ENCODE data around the gene VWA7.

The VWA7 gene

DNA sequence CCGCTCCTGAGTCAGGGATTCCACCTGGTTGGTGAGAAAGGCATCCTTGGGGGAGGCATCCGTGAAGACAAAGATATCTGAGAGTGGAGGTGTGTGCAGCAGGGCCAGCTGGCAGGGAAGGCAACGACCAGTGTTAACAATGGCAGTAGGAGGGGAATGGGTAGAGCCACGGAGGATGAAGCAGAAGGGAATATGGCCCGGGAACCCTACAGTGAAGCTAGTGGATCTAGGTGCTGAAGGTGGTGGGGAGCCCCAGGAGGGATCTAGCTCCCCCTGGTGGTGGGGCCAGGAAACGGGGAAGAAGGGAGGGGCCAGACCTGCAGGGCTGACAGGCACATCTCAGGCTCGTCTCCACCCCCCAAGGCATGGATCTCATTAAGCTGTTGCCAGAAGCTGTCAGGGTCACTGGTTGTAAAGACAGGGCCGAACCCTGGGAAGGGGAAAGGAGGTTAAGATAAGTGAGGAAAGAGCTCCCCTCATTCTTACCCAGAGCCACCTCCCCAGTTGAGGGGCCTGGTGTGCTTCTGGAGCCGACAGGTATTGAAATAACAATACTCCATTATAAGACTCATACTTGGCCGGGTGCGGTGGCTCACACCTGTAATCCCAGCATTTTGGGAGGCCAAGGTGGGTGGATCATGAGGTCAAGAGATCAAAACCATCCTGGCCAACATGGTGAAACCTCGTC, 7.3 kb downstream of the VWA7 start:
- Histone ChIP-seq H3K27ac (ENCODE audit: extremely low read depth, low read depth, low read length) (no peak overlapping the region), H3K4me3 (ENCODE audit: low read depth, low read length) (no peak overlapping the region)
- POLR2A ChIA-PET = interaction anchor here (0.6 to 7.2 kb wide), 25 partner anchors 13 to 228 kb away, joined by 3 to 48 read pairs (median 3); partner anchors contain the start of genes CLIC1, CSNK2B, DDX39B and HSPA1B
- TF ChIP-seq ZNF2 (tag by site-specific recombination; IDR thresholded peaks at IDR 0.05) = peak; percentile 45; the same call in 1 of the 2 replicates
- no peak for TF ChIP-seq ZNF658 (tag by site-specific recombination; IDR thresholded peaks at IDR 0.05)
- TF ChIP-seq ZNF830 (tag by site-specific recombination; IDR thresholded peaks at IDR 0.05; ENCODE audit: low read depth) = no peak
- no peak for TF ChIP-seq ZNF776 (tag by site-specific recombination; IDR thresholded peaks at IDR 0.05; ENCODE audit: borderline replicate concordance)
- TF ChIP-seq, protein P1, sequence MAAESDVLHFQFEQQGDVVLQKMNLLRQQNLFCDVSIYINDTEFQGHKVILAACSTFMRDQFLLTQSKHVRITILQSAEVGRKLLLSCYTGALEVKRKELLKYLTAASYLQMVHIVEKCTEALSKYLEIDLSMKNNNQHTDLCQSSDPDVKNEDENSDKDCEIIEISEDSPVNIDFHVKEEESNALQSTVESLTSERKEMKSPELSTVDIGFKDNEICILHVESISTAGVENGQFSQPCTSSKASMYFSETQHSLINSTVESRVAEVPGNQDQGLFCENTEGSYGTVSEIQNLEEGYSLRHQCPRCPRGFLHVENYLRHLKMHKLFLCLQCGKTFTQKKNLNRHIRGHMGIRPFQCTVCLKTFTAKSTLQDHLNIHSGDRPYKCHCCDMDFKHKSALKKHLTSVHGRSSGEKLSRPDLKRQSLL (tag by site-specific recombination; IDR thresholded peaks at IDR 0.05) = no peak
- no peak for TF ChIP-seq ZNF544 (tag by site-specific recombination; IDR thresholded peaks at IDR 0.05)
- no peak for TF ChIP-seq ZNF514 (tag by site-specific recombination; IDR thresholded peaks at IDR 0.05)
- TF ChIP-seq SP3 (tag by site-specific recombination; IDR thresholded peaks at IDR 0.05) = peak; percentile 42; the same call in 1 of the 2 replicates
- TF ChIP-seq, protein P2, sequence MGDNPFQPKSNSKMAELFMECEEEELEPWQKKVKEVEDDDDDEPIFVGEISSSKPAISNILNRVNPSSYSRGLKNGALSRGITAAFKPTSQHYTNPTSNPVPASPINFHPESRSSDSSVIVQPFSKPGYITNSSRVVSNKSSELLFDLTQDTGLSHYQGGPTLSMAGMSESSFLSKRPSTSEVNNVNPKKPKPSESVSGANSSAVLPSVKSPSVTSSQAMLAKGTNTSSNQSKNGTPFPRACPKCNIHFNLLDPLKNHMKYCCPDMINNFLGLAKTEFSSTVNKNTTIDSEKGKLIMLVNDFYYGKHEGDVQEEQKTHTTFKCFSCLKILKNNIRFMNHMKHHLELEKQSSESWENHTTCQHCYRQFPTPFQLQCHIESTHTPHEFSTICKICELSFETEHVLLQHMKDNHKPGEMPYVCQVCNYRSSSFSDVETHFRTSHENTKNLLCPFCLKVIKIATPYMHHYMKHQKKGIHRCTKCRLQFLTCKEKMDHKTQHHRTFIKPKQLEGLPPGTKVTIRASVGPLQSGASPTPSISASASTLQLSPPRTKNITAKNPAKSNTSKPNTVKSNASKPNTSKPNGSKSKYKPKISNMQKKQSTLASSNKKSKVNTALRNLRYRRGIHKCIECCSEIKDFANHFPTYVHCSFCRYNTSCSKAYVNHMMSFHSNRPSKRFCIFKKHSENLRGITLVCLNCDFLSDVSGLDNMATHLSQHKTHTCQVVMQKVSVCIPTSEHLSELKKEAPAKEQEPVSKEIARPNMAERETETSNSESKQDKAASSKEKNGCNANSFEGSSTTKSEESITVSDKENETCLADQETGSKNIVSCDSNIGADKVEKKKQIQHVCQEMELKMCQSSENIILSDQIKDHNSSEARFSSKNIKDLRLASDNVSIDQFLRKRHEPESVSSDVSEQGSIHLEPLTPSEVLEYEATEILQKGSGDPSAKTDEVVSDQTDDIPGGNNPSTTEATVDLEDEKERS (tag by site-specific recombination; IDR thresholded peaks at IDR 0.05) = no peak
- TF ChIP-seq ZBTB10 (tag by site-specific recombination; IDR thresholded peaks at IDR 0.05) = peak; percentile 73
- peak; percentile 23; the same call in 1 of the 2 replicates for TF ChIP-seq SCRT2 (tag by site-specific recombination; IDR thresholded peaks at IDR 0.05)
- no peak for TF ChIP-seq ZNF610 (tag by site-specific recombination; IDR thresholded peaks at IDR 0.05; ENCODE audit: borderline replicate concordance)
- peak; percentile 62 for TF ChIP-seq ZNF654 (tag by site-specific recombination; IDR thresholded peaks at IDR 0.05; ENCODE audit: low read depth)
- TF ChIP-seq, protein P3, sequence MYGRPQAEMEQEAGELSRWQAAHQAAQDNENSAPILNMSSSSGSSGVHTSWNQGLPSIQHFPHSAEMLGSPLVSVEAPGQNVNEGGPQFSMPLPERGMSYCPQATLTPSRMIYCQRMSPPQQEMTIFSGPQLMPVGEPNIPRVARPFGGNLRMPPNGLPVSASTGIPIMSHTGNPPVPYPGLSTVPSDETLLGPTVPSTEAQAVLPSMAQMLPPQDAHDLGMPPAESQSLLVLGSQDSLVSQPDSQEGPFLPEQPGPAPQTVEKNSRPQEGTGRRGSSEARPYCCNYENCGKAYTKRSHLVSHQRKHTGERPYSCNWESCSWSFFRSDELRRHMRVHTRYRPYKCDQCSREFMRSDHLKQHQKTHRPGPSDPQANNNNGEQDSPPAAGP (tag by site-specific recombination; IDR thresholded peaks at IDR 0.05) = peak; percentile 45; the same call in 1 of the 2 replicates
- TF ChIP-seq ZNF521 (tag by site-specific recombination; IDR thresholded peaks at IDR 0.05) = no peak
- no peak for TF ChIP-seq ZNF423 (tag by site-specific recombination; IDR thresholded peaks at IDR 0.05)
- no peak for TF ChIP-seq ZNF404 (tag by site-specific recombination; IDR thresholded peaks at IDR 0.05)
- peak; percentile 65 for TF ChIP-seq KLF1 (tag by site-specific recombination; IDR thresholded peaks at IDR 0.05)
- no peak for TF ChIP-seq ZNF184 (tag by site-specific recombination; IDR thresholded peaks at IDR 0.05)
- peak; percentile 51 for TF ChIP-seq SP7 (tag by site-specific recombination; IDR thresholded peaks at IDR 0.05)
- 0 out of 2 replicates have a peak, but pooled peaks have one; percentile 32 for TF ChIP-seq ZFP69B (tag by site-specific recombination; IDR thresholded peaks at IDR 0.05)
- peak; percentile 51 for TF ChIP-seq GLIS1 (tag by site-specific recombination; IDR thresholded peaks at IDR 0.05)
- TF ChIP-seq ZNF837 (tag by site-specific recombination; IDR thresholded peaks at IDR 0.05) = no peak
- no peak for TF ChIP-seq ZFP37 (tag by site-specific recombination; IDR thresholded peaks at IDR 0.05)
- TF ChIP-seq BCL11B (tag by site-specific recombination; IDR thresholded peaks at IDR 0.05; ENCODE audit: low read depth) = no peak
- TF ChIP-seq ZNF843 (tag by site-specific recombination; IDR thresholded peaks at IDR 0.05) = no peak
- no peak for TF ChIP-seq ZNF16 (tag by site-specific recombination; IDR thresholded peaks at IDR 0.05; ENCODE audit: low read depth)
- TF ChIP-seq, protein P4, sequence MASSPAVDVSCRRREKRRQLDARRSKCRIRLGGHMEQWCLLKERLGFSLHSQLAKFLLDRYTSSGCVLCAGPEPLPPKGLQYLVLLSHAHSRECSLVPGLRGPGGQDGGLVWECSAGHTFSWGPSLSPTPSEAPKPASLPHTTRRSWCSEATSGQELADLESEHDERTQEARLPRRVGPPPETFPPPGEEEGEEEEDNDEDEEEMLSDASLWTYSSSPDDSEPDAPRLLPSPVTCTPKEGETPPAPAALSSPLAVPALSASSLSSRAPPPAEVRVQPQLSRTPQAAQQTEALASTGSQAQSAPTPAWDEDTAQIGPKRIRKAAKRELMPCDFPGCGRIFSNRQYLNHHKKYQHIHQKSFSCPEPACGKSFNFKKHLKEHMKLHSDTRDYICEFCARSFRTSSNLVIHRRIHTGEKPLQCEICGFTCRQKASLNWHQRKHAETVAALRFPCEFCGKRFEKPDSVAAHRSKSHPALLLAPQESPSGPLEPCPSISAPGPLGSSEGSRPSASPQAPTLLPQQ (tag by site-specific recombination; IDR thresholded peaks at IDR 0.05) = 0 out of 2 replicates have a peak, but pooled peaks have one; percentile 31
- no peak for TF ChIP-seq ZNF664 (tag by site-specific recombination; IDR thresholded peaks at IDR 0.05)
- TF ChIP-seq ZNF133 (tag by site-specific recombination; IDR thresholded peaks at IDR 0.05) = no peak

More for the DNA sequence above, 7.3 kb downstream of the VWA7 start:
- peaks cover 0 to 1% of the 10 kb centered on the region in 2 experiments; a peak in 1 of 3 replicates for H3K36me3 ChIP-seq (ENCODE audit: control insufficient read depth in 2 of 2, insufficient read depth in 1 of 2, low read length in 2 of 2)
- no peaks in the 10 kb centered on the region for H3K9me3 ChIP-seq (ENCODE audit: control insufficient read depth, insufficient read depth, low read depth, low read length)
- CTCF ChIA-PET = interaction anchor here (0.6 to 2.6 kb wide), 51 partner anchors 10 to 1493 kb away, joined by 3 to 50 read pairs (median 5); partner anchors contain the start of genes C6orf47, CLIC1, DDAH2 and GPANK1
- no peaks in the 10 kb centered on the region for H3K4me1 ChIP-seq (ENCODE audit: control insufficient read depth, insufficient read depth, low read length)
